Subcutaneous preadipocyte (primary cell): ENCODE results near the gene TSHZ3. TPM values are rescaled to one million over a fixed set of nuclear protein-coding genes. Genes with fewer than 3 reads are reported as not detected.

Experiments
- total RNA-seq: library from RNA; depleted of rRNA; stranded (reverse); fragments of >200 nt; gene quantifications from 2 replicates; pipeline ENCODE4 v1.2.3, GENCODE V29; 2012

Gene TSHZ3, protein sequence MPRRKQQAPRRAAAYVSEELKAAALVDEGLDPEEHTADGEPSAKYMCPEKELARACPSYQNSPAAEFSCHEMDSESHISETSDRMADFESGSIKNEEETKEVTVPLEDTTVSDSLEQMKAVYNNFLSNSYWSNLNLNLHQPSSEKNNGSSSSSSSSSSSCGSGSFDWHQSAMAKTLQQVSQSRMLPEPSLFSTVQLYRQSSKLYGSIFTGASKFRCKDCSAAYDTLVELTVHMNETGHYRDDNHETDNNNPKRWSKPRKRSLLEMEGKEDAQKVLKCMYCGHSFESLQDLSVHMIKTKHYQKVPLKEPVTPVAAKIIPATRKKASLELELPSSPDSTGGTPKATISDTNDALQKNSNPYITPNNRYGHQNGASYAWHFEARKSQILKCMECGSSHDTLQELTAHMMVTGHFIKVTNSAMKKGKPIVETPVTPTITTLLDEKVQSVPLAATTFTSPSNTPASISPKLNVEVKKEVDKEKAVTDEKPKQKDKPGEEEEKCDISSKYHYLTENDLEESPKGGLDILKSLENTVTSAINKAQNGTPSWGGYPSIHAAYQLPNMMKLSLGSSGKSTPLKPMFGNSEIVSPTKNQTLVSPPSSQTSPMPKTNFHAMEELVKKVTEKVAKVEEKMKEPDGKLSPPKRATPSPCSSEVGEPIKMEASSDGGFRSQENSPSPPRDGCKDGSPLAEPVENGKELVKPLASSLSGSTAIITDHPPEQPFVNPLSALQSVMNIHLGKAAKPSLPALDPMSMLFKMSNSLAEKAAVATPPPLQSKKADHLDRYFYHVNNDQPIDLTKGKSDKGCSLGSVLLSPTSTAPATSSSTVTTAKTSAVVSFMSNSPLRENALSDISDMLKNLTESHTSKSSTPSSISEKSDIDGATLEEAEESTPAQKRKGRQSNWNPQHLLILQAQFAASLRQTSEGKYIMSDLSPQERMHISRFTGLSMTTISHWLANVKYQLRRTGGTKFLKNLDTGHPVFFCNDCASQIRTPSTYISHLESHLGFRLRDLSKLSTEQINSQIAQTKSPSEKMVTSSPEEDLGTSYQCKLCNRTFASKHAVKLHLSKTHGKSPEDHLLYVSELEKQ
- 8.5 and 9.6 TPM in 2 replicates for total RNA-seq

DNA sequence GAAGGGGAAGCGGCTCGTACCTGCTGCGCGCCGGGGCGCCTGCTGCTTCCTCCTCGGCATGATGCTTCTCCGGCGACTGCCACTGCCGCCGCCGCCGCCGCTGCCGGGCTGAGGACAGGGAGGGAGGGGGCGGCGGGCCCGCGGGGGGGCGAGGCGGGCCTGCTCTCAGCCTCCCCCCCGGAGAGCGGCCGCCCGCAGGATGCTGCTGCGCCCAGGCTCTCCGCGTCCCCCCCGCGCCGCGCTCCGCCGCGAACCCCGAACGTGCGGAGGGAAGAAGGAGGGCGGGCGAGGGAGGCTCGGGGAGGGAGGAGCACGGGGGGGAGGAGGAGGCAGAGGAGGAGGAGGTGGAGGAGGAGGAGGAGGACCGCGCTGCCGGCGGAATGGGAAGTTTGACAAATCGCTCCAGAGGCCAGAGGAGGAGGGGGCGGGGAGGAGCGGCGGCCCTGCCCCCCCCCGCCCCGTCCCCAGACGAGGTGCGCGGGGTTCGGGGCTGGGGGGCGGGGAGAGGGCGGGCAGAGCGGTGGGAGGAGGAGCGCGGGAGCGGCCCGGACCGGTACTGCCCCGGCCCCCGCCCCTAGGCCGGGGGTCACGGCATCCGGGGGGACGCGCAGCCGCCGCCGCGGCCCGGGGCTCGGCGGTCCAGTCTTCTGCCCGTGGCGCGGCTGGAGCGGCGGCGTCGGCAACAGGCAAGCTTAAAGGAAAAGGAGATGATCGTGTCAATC, at the start of gene TSHZ3:
Gene TSHZ3, minus strand, starts transcription at position 277 of the 722 bp plus-strand sequence. Its CDS starts 217 bp downstream, at position 60.

